ENCODE results near the gene SNX25.

DNA sequence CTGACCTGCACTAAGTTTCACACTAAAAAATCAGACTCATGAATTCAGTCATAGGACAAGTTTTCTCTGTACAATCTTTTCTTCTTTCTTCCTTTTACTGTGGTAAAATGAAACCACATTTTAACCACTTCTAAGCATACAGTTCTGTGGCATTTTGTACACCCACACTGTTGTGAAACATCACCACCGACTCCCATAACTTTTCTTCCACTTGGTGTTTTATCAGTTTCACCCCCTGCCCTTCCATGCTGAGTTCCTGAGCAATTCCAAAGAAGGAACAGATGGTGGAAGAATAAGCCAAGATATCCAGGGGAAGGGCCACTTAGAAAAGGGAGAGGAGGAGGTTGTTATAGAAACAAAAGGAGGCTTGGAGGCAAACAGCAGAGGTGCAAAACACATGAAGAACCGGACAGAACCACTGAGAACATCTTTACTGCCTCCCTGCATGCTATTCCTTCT, 43.8 kb upstream of the SNX25 start:
- TF ChIP-seq, protein P1, sequence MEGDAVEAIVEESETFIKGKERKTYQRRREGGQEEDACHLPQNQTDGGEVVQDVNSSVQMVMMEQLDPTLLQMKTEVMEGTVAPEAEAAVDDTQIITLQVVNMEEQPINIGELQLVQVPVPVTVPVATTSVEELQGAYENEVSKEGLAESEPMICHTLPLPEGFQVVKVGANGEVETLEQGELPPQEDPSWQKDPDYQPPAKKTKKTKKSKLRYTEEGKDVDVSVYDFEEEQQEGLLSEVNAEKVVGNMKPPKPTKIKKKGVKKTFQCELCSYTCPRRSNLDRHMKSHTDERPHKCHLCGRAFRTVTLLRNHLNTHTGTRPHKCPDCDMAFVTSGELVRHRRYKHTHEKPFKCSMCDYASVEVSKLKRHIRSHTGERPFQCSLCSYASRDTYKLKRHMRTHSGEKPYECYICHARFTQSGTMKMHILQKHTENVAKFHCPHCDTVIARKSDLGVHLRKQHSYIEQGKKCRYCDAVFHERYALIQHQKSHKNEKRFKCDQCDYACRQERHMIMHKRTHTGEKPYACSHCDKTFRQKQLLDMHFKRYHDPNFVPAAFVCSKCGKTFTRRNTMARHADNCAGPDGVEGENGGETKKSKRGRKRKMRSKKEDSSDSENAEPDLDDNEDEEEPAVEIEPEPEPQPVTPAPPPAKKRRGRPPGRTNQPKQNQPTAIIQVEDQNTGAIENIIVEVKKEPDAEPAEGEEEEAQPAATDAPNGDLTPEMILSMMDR (conservative IDR thresholded peaks at IDR 0.05; ENCODE audit: low read depth in 2 of 2) = no peak
- TF ChIP-seq EZH2 (IDR thresholded peaks at IDR 0.05; ENCODE audit: low read depth, unreplicated experiment) (no peak), ZNF114 (CRISPR knock-in tag; IDR thresholded peaks at IDR 0.05) (no peak), EZH2phosphoT487 (IDR thresholded peaks at IDR 0.05; ENCODE audit: unreplicated experiment) (no peak), POLR2AphosphoS5 (IDR thresholded peaks at IDR 0.05; ENCODE audit: low read depth) (no peak), STAT1 (IDR thresholded peaks at IDR 0.05; ENCODE audit: unreplicated experiment) (no peak), ZNF331 (CRISPR knock-in tag; IDR thresholded peaks at IDR 0.05; ENCODE audit: low read depth) (no peak), CREB1 (CRISPR knock-in tag; IDR thresholded peaks at IDR 0.05; ENCODE audit: low read depth) (no peak), JUNB (IDR thresholded peaks at IDR 0.05; ENCODE audit: unreplicated experiment) (no peak)
- TF ChIP-seq, protein P2, sequence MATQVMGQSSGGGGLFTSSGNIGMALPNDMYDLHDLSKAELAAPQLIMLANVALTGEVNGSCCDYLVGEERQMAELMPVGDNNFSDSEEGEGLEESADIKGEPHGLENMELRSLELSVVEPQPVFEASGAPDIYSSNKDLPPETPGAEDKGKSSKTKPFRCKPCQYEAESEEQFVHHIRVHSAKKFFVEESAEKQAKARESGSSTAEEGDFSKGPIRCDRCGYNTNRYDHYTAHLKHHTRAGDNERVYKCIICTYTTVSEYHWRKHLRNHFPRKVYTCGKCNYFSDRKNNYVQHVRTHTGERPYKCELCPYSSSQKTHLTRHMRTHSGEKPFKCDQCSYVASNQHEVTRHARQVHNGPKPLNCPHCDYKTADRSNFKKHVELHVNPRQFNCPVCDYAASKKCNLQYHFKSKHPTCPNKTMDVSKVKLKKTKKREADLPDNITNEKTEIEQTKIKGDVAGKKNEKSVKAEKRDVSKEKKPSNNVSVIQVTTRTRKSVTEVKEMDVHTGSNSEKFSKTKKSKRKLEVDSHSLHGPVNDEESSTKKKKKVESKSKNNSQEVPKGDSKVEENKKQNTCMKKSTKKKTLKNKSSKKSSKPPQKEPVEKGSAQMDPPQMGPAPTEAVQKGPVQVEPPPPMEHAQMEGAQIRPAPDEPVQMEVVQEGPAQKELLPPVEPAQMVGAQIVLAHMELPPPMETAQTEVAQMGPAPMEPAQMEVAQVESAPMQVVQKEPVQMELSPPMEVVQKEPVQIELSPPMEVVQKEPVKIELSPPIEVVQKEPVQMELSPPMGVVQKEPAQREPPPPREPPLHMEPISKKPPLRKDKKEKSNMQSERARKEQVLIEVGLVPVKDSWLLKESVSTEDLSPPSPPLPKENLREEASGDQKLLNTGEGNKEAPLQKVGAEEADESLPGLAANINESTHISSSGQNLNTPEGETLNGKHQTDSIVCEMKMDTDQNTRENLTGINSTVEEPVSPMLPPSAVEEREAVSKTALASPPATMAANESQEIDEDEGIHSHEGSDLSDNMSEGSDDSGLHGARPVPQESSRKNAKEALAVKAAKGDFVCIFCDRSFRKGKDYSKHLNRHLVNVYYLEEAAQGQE (IDR thresholded peaks at IDR 0.05; ENCODE audit: unreplicated experiment) = no peak
- TF ChIP-seq, protein P3, sequence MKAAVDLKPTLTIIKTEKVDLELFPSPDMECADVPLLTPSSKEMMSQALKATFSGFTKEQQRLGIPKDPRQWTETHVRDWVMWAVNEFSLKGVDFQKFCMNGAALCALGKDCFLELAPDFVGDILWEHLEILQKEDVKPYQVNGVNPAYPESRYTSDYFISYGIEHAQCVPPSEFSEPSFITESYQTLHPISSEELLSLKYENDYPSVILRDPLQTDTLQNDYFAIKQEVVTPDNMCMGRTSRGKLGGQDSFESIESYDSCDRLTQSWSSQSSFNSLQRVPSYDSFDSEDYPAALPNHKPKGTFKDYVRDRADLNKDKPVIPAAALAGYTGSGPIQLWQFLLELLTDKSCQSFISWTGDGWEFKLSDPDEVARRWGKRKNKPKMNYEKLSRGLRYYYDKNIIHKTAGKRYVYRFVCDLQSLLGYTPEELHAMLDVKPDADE (IDR thresholded peaks at IDR 0.05) = no peak

Data from GM23338 (cell line).